ENCODE measurements around the gene LIPC. TPM values are rescaled to one million over a fixed set of nuclear protein-coding genes. Genes with fewer than 3 reads are reported as not detected.

Gene LIPC
- polyA plus RNA-seq, 4 donors = 2.0 to 16.8 (median 13.1) TPM

- DNase-seq (ENCODE audit: low read depth in 4 of 4, low spot score in 3 of 4) = no peak
Measured at GRCh38 chr15:58453931-58454793, 22.4 kb downstream of the LIPC start.

DNA sequence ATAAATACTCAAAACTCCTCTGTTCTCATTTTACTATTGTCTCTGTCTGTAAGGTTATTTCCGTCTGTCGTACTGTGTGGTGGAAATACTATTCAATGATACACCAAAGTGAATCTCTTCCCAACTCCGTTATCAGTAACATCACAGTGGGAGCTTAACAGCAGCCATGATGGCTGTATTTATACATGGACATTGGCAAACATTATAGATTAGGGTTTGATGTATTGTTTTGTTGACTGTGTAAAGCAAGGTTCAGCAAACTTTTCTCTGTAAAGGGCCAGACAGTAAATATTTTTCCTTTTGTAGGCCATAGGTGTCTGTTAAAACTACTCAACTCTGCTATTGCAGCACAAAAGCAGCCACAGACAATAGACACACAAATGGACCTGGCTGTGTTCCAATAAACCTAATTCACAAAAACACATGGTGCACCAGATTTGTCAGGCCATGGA lies 23.2 kb downstream of the LIPC start:
- no peak for DNase-seq (ENCODE audit: low read depth in 4 of 4, low spot score in 3 of 4)

- no peak for DNase-seq (ENCODE audit: low read depth in 4 of 4, low spot score in 3 of 4)
Measured at GRCh38 chr15:58457466-58457965, 25.7 kb downstream of the LIPC start.

- no peak for DNase-seq (ENCODE audit: low read depth in 4 of 4, low spot score in 3 of 4)
Measured at GRCh38 chr15:58458076-58458475, 26.3 kb downstream of the LIPC start.

DNA sequence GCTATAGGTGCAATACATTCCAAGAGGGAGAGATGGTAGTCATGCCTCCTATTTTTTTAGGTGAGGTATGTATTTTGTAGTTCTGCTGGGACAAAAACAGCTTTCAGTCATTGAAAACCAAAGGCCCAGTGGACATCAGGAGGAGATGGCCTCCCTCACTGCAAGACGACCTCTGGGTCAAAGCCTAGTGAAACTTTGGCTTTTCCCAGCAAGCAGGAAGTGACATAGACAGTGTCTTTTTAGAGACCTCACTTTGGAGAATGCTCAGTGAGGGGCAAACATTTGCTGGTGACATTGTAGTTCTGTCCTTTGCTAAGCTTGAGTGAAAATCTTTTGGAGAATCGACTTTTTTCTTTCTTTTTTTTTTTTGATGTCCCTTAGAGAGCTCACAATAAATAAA lies 27.3 kb downstream of the LIPC start:
- DNase-seq (ENCODE audit: low read depth in 4 of 4, low spot score in 3 of 4) = no peak

DNA sequence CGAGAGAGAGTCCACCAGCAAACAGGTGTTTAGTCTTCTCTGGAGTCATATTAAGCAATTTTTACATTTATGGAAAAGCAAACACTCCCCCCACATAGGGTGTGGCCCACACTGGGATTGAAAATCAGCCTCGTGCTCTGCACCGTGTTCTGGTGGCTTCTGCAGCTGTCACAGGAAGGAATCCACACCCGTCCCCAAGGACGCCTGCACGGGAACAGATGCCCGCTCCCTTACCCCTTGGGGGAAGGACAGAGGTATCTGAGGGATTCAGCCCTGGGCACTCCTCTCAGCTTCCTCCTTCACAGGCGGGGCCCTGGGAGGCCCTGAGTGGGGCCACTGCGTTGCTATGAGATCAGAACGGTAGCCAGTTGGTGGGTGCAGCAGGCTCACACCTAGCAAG lies 27.8 kb downstream of the LIPC start:
- DNase-seq (ENCODE audit: low read depth in 4 of 4, low spot score in 3 of 4) = no peak

DNA sequence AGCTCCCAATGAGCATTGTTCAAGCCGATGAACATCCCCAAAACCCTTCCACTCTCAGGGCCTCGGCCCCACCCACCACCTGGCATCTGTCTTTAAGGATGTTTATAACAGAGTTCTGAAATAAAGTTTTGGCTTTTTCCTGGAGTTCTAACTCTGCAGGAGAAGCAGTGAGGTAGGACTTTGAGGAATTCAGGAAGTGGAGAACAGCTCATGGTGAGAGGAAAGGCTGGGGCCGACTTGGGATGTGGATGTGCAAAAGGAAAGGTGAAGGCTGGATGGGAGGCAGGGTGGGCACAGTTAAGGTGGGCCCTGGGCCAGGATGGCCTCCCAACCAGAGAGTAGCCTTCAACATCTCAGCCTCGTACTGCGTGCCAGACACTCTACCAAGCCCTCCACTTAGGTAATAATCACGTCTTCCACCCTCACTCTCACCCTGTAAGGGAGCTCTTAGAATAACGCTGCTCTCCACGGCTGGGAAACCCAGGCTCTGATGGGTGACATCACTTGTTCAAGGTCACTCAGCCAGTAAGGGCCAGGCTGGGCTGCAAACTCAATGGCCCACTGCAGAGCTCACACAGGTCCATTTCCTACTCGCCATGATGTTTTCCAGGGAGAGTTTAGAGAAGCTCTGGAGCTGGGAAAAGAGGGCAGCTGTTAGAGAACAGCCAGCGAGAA lies 28.5 kb downstream of the LIPC start:
- no peak for DNase-seq (ENCODE audit: low read depth in 4 of 4, low spot score in 3 of 4)

DNA sequence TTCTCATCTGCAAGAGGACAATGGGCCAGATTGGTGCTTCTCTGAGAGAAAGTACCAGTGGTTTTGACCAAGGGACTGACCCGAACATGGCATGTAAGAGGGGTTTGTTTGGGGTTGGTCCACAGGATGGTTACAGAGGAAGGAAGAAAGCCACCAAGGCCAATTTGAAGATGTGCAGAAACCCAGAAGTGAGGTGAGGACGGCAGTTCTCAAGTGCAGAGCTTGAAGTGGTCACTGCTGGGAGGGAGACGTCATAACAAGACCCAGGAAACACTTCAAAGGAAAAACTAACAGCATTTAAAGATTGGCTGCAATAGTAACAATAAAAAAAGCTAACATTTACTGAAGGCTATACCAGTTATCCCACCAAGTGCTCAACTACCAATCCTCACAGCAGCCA lies 29.1 kb downstream of the LIPC start:
- DNase-seq (ENCODE audit: low read depth in 4 of 4, low spot score in 3 of 4) = no peak

DNA sequence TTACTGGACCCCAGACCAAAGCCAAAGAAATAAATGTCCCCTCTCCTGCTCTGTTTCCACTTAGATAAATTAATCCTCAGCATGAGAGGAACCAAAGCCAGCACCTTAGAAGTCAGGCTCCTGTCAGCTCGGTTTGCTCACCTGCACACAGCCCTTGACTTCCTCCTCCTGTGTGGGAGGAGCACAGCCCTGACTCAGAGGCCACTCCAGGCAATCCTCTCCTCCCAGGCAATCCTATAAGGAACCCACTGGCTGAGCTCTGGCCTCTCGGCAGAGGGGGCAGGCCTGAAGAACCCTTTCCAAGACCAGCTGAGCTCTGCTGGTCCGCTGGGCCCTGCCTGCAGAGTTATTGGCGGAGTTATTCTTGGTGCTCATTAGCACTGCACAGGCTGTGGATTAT lies 30.8 kb downstream of the LIPC start:
- no peak for DNase-seq (ENCODE audit: low read depth in 4 of 4, low spot score in 3 of 4)

DNA sequence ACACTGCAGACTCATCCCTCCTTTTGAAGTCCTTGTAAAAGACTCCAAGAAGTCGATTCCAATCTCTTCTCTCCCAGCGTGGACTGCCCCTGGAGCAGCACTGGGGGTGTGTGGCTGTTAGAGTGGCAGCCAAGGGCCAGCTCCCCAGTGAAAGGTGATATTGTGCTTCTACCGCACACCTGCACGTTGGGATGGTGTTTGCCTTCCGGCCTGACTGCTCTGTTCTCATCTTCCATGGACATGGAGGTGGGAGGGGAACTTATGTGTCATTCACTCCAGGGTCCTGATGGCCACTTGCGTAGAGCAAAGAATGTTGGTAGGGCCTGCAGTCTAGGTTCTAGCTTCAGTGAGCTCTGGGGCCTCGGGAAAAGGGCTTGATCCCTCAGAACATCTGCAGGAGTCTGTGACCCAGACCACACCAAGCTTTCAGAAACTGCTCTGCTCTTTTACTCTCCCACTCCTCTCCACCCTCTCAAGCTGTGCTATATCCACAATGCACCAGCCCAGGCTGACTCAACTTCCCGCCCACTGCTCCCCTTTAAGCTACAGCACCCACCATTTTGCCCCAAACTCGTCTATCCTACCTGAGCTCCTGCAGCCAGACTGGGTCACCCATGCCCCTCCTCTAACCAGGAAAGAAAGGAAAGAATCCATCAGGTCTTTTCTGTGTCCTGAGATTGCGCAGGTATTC lies 31.3 kb downstream of the LIPC start:
- DNase-seq (ENCODE audit: low read depth in 4 of 4, low spot score in 3 of 4) = no peak

DNA sequence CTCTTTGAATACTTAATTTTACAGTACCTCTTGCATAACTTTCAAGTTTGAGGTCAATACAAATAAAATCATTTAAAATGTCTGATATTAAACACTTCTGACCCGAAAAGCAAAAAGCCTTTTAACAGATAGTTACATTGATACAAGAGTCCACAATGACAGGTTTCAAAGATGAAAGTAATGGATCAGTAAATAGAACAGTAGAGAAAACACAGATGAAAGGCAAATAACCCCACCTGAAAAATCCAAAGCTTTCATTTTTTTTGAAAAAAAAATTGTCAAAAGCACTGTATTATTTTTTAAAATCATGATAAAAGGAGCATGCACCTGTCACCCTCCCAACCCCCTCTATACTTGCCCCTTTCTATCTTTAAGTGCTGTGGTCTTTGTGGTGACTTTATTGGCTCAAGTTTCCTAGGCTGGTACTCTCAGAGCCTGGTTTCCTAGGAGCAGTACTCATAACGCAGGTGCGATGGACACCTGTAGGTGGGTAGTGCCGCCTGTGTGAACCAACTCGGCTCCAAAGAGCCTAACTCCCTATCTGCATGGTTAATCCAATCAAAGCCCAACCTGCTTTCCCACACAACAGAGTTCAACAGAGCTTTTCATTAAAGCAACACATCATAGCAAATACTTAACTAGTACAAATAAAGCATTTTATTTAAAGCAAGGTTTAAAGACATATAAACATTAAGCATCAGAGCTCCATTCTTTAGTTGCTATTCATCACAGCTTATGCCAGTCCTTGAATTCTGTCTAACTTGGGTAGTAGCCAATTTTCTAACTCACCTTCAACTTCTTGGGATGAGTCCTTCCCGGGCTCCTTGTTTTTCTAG lies 32.2 kb downstream of the LIPC start:
- no peak for DNase-seq (ENCODE audit: low read depth in 4 of 4, low spot score in 3 of 4)

DNA sequence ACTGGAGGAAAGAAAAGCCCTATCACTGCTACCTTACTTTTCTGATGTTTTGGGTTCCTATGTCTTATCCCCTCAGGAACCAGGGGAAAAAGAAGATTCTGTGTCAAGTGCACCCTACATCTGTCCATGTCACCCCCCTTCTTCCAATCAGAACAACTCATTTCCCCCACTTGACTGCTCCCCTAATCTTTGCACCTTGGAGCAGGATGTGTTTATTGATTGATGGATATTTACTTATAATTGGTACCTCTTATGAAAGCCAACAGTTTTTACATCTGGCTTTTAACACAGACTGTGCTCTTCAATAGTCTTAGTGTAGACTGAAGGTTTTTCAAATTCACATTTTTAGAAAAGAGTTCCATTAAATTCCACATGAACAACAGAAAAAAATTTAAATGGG lies 33.3 kb downstream of the LIPC start:
- DNase-seq (ENCODE audit: low read depth in 4 of 4, low spot score in 3 of 4) = no peak

DNA sequence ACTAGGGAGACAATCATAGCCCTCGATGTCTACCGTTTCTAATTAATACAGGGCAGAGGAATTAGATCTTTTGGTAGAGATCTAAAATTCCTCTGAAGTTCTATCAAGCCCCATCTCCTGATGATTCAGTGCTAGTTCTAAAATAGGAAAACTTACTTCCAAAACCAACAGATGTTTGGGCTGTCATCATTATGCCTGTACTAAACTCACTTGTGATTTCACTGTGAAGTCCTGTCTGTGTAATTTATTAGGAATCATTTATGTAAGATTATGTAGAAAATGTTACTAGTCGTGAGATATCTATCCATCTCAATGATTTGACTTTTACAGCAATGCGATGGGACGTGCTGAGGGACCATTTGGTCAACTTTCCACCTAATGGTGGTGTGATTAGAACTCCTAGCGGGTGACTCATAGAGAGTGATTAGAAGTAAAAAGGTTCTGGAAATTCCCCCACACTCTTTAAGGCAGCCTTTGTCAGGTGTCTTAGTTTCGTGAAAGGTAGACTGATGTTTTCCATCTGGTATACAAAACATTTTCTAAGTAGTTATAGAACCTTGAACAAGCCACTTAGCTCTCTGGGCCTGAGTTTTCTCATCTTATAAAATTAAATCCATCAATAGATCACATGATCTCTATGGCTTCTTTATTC lies 34.2 kb downstream of the LIPC start:
- no peak for DNase-seq (ENCODE audit: low read depth in 4 of 4, low spot score in 3 of 4)

DNA sequence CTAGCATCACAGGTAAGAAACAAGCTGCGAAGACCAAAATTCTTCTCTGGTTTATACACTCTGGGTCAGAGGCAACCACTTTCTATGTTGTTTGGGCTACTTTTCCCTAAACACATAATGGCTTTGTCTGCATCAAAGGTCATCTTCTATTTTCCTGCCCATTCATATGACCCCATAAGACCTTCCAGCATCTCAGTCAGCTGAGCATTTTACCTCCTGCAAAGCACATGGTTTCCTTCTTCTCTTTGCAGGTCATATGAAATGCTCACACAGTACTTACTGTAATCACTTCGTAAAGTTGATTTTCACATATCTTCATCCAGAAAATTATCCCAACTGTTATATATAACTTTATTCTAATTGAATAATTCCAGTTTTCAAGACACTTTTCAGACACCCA lies 34.8 kb downstream of the LIPC start:
- DNase-seq (ENCODE audit: low read depth in 4 of 4, low spot score in 3 of 4) = no peak

DNA sequence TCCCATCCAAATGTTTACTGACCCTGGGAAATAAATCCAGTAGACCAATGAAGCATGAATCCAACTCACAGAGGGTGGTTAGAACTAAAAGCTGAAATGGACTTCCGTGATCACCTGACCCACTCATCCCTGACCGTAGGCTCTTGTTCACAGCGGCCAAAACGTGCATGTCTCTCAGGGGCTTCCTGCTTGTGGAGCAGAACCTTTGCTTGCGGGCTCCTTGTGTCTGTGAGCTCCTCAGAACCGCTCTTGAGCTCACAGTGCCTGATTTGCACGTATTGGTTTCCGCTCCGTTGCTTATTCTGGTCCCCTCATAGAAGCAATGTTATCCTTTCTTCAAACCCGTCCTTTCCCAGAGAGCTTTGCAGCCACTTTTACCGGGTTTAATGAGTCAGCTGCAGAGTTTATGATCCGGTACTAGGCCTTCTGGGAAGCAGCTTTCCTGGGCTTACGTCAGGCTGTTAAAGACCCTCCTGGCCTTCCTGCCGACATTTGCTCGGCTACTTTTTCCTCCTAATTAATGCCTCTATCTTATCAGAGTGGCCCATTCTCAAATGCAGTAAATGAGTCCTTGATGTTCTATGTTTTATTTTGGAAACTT lies 35.4 kb downstream of the LIPC start:
- DNase-seq (ENCODE audit: low read depth in 4 of 4, low spot score in 3 of 4) = peak; percentile 82 to 91 (median 84)

DNA sequence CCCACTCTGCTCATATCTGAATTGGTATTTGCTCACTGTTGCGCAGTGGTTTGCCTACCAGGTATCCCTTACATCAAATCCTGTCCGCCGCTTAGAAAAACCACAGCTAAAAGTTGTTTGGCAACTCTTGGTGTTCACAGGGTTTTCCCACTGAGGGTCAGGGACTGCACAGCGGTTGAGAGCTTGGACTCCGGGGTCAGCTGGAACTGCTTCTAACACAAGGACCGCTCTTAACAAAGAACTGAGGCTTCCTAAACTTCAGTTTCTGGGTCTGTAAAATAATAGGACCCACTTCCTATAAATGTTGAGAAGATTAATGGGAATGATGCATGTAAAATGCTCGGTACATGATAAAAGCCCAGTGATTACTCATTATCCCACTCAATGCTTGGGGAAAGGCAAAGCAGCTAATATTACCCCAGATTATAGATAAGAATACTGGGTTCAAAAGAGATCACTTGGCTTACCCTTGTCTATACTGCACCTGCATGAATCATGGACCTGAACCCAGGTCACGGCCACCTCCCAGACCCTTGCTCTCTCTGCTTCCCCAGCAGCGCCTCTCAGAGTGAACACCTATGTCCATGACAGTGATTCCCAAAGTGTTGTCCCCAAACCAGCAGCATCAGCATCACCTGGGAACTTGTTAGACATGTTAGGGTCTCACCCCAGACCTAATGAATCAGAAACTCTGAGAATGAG lies 36.1 kb downstream of the LIPC start:
- DNase-seq (ENCODE audit: low read depth in 4 of 4, low spot score in 3 of 4) = peak in 1 of 4 donors; percentile 65

GRCh38 chr15:58469432-58470353 lies 37.9 kb downstream of the LIPC start:
- DNase-seq (ENCODE audit: low read depth in 4 of 4, low spot score in 3 of 4) = no peak

DNA sequence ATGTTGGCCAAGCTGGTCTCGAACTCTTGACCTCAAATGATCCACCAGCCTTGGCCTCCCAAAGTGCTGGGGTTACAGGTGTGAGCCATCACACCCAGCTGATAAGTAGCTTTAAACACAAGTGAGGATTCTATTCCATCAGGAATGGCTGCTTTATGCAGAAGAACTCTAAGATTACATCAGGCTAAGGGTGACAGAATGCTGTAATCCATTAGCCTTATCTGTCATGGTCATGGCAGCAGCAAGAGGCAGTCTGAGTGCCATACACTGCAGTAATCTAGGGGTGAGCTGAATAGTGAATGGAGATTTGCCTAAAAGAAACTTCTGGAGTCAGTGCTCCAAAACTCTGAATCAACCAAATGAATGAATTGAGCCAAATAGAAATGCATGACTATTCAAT lies 39.6 kb downstream of the LIPC start:
- no peak for DNase-seq (ENCODE audit: low read depth in 4 of 4, low spot score in 3 of 4)
